Sigmoid colon (tissue), 7 donors: ENCODE measurements around the gene JMJD6. TPM values are rescaled to one million over a fixed set of nuclear protein-coding genes. Genes with fewer than 3 reads are reported as not detected.
A peak's percentile ranks its signal among the peaks of the same experiment; 100 is the strongest.

Source experiments
- DNase-seq: peaks from one replicate; pipeline ENCODE4 v3.0.0-alpha.2; 2019
- H3K27ac ChIP-seq, 4 donors: fragments of 200-600 bp; sonication (generic); one replicate each; pipeline ENCODE4 v1.5.1; 2016 to 2019; ENCODE audit warnings: mild to moderate bottlenecking in 1 of 4
- H3K27me3 ChIP-seq, 3 donors: fragments of 200-600 bp; sonication (generic); one replicate each; pipeline ENCODE4 v1.5.1; 2019; ENCODE audit warnings: mild to moderate bottlenecking in 1 of 3
- H3K36me3 ChIP-seq, 4 donors: fragments of 200-600 bp; sonication (generic); one replicate each; pipeline ENCODE4 v1.5.1; 2016 to 2019
- H3K4me1 ChIP-seq, 4 donors: fragments of 200-600 bp; sonication (generic); one replicate each; pipeline ENCODE4 v1.5.1; 2017 to 2019
- H3K4me3 ChIP-seq, 4 donors: fragments of 200-600 bp; sonication (generic); one replicate each; pipeline ENCODE4 v1.5.1; 2017 to 2019; ENCODE audit warnings: mild to moderate bottlenecking in 2 of 4, moderate library complexity in 1 of 4
- H3K9me3 ChIP-seq, 4 donors: fragments of 200-600 bp in 3 of 4; sonication (generic) in 3 of 4; one replicate each; pipeline versions ENCODE4 v1.5.1 to v1.6.1; 2013 to 2019
- CTCF ChIP-seq, 4 experiments: fragments of 450-650 bp in 3 of 4; fragments of 200-600 bp in 1 of 4; IDR thresholded peaks; one replicate each; pipeline ENCODE4 v1.5.1; 2016 to 2019; ENCODE audit warnings: antibody characterized with exemption in 4 of 4, mild to moderate bottlenecking in 3 of 4, moderate library complexity in 2 of 4
- EP300 ChIP-seq, 4 donors: sonication (generic); formaldehyde crosslinking; IDR thresholded peaks; one replicate each; pipeline ENCODE4 v1.6.1; 2017; ENCODE audit warnings: antibody characterized with exemption in 4 of 4
- POLR2A ChIP-seq, 2 donors: fragments of 450-650 bp; IDR thresholded peaks; one replicate each; pipeline ENCODE4 v1.6.1; 2016; ENCODE audit warnings: antibody characterized with exemption in 2 of 2, mild to moderate bottlenecking in 2 of 2, moderate library complexity in 2 of 2
- POLR2AphosphoS5 ChIP-seq, 4 donors: sonication (generic); formaldehyde crosslinking; IDR thresholded peaks; one replicate each; pipeline ENCODE4 v1.6.1; 2017; ENCODE audit warnings: antibody characterized with exemption in 4 of 4
- WGBS, 2 donors: extraction: QIAGEN DNeasy Blood & Tissue Kit; methylation state at CpG; one replicate each; pipeline ENCODE4 v1.1.7; 2013; 5-methylcytosine and 5-hydroxymethylcytosine counted together
- intact Hi-C: fragments of 100-400 bp; cut with DNase I; formaldehyde crosslinking; loops from one replicate; pipeline ENCODE4 v1.15.1; 2023
- polyA plus RNA-seq, 3 donors: library from polyadenylated mRNA; stranded (reverse); fragments of 200-250 nt; gene quantifications; one replicate each; pipeline ENCODE4 v1.2.3, GENCODE V29; 2013
- total RNA-seq, 4 donors: library from RNA; depleted of rRNA; stranded (reverse); fragments of >200 nt; gene quantifications; one replicate each; pipeline ENCODE4 v1.1.0, GENCODE V29; 2016
- donor health status: healthy with polysubstance abuse.
- donor health status: Bipolar disorder and iron deficiency.
- donor health status: healthy.

Gene JMJD6
- total RNA-seq: 10 to 100 TPM; 21.3 to 37.3 (median 28.9) TPM
- 10 to 100 TPM; 24.0 to 28.9 (median 24.8) TPM for polyA plus RNA-seq

DNA sequence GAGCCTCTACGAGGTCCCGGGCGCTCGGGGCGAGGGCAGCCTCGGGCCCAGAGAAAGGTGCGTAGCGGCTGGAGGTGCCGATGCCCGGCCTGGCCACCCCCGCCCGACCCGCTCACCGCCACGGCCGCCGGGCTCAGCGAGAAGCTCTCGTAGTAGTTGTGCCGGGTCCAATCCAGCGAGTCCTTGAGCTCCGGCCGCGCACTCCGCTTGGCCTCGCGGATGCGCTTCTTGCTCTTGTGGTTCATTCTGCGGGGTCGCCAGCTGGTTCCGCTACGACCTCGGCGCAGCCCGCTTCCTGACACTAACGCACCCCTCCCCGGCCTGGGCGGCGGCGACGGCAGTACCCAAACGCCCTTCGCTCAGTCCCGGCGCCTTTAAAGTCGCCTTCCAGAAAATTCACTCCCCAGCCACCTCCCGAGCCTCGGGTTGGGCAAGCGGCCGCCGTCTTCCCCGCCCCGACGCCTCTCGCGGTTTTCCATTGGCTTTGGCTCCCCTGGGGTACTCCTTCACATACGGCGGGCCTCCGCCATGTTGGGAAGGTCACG is at the start of gene JMJD6:
TSS of gene JMJD6 (minus strand) at position 376 of the 545 bp plus-strand sequence. CDS start at position 245, 131 bp downstream.
- intact Hi-C loops: loop anchor here (5.0 kb wide), 1 partner anchor 39 kb away; no protein-coding TSS in a partner anchor
- Histone ChIP-seq H3K36me3 (peaks cover 13 to 40% (median 35%) of the 10 kb centered on the region in 4 donors), H3K4me1 (peaks cover 0 to 73% (median 58%) of the 10 kb centered on the region in 4 donors), H3K27me3 (no peaks in the 10 kb centered on the region), H3K27ac (peak within 1 kb of the TSS; percentile 98 to 100 (median 100)), H3K9me3 (no peaks in the 10 kb centered on the region), H3K4me3 (peak within 1 kb of the TSS; percentile 79 to 95 (median 86))
- TF ChIP-seq EP300 (IDR thresholded peaks at IDR 0.05) (peak in 2 of 4 donors; percentile 29 to 54), CTCF (IDR thresholded peaks at IDR 0.05) (no peak), POLR2A (IDR thresholded peaks at IDR 0.05) (peak; percentile 95 to 97), POLR2AphosphoS5 (IDR thresholded peaks at IDR 0.05) (peak; percentile 91 to 99 (median 98))
- 0% methylated on average over 60 of the region's 60 CpGs for WGBS, 2 donors
- peak; percentile 99 for DNase-seq

GRCh38 chr17:76775021-76775600 is 48.7 kb upstream of the JMJD6 start:
- H3K27ac ChIP-seq: no peak overlapping the region
- 89 to 93% methylated on average over 10 of the region's 10 CpGs for WGBS, 2 donors
- DNase-seq: no peak
- H3K4me3 ChIP-seq: no peak overlapping the region
- no peaks in the 10 kb centered on the region for H3K27me3 ChIP-seq
- TF ChIP-seq CTCF (IDR thresholded peaks at IDR 0.05): no peak
- H3K36me3 ChIP-seq: peaks cover 8 to 87% (median 32%) of the 10 kb centered on the region in 4 donors
- intact Hi-C loops: no loop called here
- no peaks in the 10 kb centered on the region for H3K4me1 ChIP-seq
- H3K9me3 ChIP-seq: no peaks in the 10 kb centered on the region

DNA sequence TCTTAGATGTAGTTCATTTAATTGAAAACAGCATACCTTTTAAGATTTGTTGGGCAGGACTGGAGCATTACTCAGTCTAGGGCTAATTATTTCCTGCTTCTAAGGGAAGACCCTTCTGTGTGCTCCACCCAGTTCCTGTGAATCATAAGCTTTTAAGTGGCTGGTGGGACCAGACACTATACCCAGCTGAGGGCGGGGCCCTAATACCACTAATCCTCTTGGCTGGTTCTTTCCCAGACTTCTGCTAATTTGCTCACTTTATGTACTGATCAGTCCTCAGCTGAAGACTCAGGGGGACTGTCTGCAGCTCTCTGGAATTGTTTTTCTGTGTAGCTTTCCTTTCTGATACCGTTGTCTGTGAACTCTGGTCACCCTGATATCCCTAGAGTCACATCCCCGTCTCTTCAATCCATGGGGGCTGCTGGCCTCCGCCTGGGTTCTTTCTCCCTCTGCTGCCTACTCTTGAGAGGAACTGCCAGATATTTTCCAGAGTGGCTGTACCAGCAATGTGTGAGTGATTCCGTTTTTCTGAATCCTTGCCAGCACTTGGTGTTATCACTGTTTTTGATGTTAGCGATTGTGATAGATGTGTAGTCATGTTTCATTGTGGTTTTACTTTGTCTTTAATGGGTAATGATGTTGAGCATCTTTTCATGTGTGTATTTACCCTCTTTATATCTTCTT is 46.6 kb upstream of the JMJD6 start:
- 76 to 85% methylated on average over 6 of the region's 6 CpGs for WGBS, 2 donors
- intact Hi-C loops: no loop called here
- no peak overlapping the region for H3K4me3 ChIP-seq
- H3K4me1 ChIP-seq: no peaks in the 10 kb centered on the region
- peak overlapping the region in 1 of 4 donors; percentile 39 for H3K27ac ChIP-seq
- TF ChIP-seq EP300 (IDR thresholded peaks at IDR 0.05) (no peak), POLR2A (IDR thresholded peaks at IDR 0.05) (no peak), CTCF (IDR thresholded peaks at IDR 0.05) (no peak), POLR2AphosphoS5 (IDR thresholded peaks at IDR 0.05) (no peak)
- H3K27me3 ChIP-seq: no peaks in the 10 kb centered on the region
- H3K36me3 ChIP-seq: peaks cover 8 to 87% (median 30%) of the 10 kb centered on the region in 4 donors
- DNase-seq: no peak
- no peaks in the 10 kb centered on the region for H3K9me3 ChIP-seq

DNA sequence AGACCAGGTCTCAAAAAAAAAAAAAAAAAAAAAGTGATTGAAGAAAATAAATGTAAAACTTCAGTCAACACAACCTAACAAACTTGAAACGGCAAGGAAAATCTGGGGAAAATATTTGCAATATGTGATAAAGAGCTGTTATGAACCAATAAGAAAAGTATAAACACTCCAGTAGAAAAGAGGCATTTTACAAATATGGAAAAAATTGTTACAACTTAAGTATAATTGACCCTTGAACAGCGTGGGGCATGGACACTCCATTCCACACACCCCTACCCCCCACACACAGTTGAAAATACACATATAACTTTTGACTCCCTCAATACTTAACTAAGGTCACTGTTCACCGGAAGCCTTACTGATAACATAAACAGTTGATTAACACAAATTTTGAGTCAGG is 32.2 kb upstream of the JMJD6 start:
- intact Hi-C loops: no loop called here
- WGBS, 2 donors: 93 to 97% methylated on average over 3 of the region's 3 CpGs
- DNase-seq: no peak
- no peaks in the 10 kb centered on the region for H3K27me3 ChIP-seq
- no peaks in the 10 kb centered on the region for H3K4me1 ChIP-seq
- TF ChIP-seq POLR2AphosphoS5 (IDR thresholded peaks at IDR 0.05) (no peak), CTCF (IDR thresholded peaks at IDR 0.05) (no peak), EP300 (IDR thresholded peaks at IDR 0.05) (no peak), POLR2A (IDR thresholded peaks at IDR 0.05) (no peak)
- no peak overlapping the region for H3K4me3 ChIP-seq
- H3K36me3 ChIP-seq: peaks cover 0 to 58% (median 13%) of the 10 kb centered on the region in 4 donors
- H3K27ac ChIP-seq: no peak overlapping the region
- H3K9me3 ChIP-seq: no peaks in the 10 kb centered on the region
